NT2/D1 (cell line): ENCODE data around the gene TTLL12.

Experiments used
- DNase-seq: peaks from one replicate; pipeline ENCODE4 v3.0.0-alpha.2; 2011; ENCODE audit warnings: low read depth, low spot score
- H3K27me3 ChIP-seq: 2 replicates; pipeline ENCODE4 v1.6.0; 2011; ENCODE audit warnings: mild to moderate bottlenecking; ENCODE audit not compliant: insufficient read length, insufficient read depth
- H3K36me3 ChIP-seq: 2 replicates; pipeline ENCODE4 v1.6.1; 2011; ENCODE audit warnings: mild to moderate bottlenecking, low read length, mixed read lengths; ENCODE audit not compliant: insufficient read depth, insufficient read length
- H3K4me1 ChIP-seq: 2 replicates; pipeline ENCODE4 v1.5.1; 2011; ENCODE audit not compliant: insufficient read depth, insufficient read length
- H3K4me3 ChIP-seq: 2 replicates; pipeline ENCODE4 v1.5.1; 2011; ENCODE audit warnings: low read depth; ENCODE audit not compliant: insufficient read length
- H3K9ac ChIP-seq: 2 replicates; pipeline ENCODE4 v1.6.0; 2011; ENCODE audit warnings: low read depth; ENCODE audit not compliant: insufficient read length
- H3K9me3 ChIP-seq: 2 replicates; pipeline ENCODE4 v1.5.1; 2011; ENCODE audit warnings: mild to moderate bottlenecking, low read length; ENCODE audit not compliant: insufficient read depth
- SUZ12 ChIP-seq: IDR thresholded peaks from 2 replicates; pipeline ENCODE4 v1.6.1; 2011; ENCODE audit not compliant: insufficient read length, insufficient read depth; ENCODE audit errors: extremely low read depth
- YY1 ChIP-seq: IDR thresholded peaks from 2 replicates; pipeline ENCODE4 v1.6.1; 2011; ENCODE audit not compliant: insufficient read length, insufficient read depth
- ZNF274 ChIP-seq: IDR thresholded peaks from 2 replicates; pipeline ENCODE4 v1.6.1; 2011; ENCODE audit warnings: mild to moderate bottlenecking, low read depth, low read length

The TTLL12 gene

DNA sequence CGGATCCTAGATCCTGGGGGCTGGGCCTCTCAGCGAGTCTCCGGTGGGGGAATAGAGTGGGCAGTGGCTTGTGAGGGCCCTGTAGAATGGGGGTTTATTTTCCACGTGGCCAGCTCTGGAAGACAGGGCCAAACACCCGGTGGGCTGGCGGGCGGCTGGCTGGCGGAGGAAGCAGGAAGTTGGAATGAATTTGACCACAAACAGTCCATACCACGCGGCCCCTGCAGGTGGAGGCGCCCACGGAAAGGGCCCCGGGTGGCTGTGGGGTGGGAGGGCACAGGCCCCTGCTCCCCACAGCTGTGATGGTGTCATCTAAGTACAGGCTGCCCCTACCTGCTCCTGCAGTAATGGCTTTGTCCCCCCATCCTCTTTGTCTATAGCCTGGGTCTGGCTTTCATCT lies 58.8 kb downstream of the TTLL12 start:
- DNase-seq, result no peak
- Histone ChIP-seq H3K4me3 (no peak overlapping the region), H3K9me3 (no peaks in the 10 kb centered on the region), H3K9ac (no peak overlapping the region), H3K27me3 (no peaks in the 10 kb centered on the region), H3K4me1 (peaks cover 14% of the 10 kb centered on the region), H3K36me3 (peaks cover 21% of the 10 kb centered on the region)
- no peak for TF ChIP-seq ZNF274

DNA sequence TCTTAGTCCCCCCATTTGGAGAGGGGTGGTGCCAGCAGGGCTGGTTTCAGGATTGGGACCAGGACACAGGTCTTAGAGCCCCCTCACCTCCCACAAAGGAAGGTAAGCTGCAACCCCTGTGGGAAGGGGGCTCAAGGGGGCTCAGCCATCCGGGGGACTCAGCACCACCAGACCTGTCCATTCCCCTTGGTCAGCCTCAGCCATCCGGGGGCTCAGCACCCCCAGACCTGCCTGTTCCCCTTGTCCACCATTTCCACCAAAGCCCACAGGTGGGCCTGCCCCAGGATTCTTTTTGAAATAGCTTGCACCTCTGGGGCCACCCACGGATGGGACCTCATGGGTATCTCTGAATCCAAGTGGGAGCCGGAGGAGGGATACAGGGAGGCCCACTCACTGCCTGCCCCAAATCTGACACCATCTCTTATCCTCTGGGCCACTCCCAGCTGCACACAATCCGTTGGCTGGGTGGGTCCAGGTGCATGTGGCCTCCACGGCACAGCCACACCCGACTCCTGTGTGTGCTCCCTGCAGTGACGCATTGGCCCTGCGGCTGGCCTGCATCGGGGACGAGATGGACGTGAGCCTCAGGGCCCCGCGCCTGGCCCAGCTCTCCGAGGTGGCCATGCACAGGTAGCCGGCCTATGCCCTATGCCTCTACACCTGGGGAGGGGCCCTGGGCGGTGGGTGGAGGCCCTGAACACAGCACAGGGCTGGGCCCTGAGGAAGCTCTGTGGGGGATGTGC lies 59.6 kb downstream of the TTLL12 start:
- no peaks in the 10 kb centered on the region for H3K27me3 ChIP-seq
- no peak for TF ChIP-seq YY1
- no peak for TF ChIP-seq ZNF274
- no peak for TF ChIP-seq SUZ12
- H3K4me3 ChIP-seq, result no peak overlapping the region
- H3K36me3 ChIP-seq, result peaks cover 14% of the 10 kb centered on the region
- no peak overlapping the region for H3K9ac ChIP-seq
- no peak for DNase-seq
- no peaks in the 10 kb centered on the region for H3K9me3 ChIP-seq
- H3K4me1 ChIP-seq, result peaks cover 14% of the 10 kb centered on the region

DNA sequence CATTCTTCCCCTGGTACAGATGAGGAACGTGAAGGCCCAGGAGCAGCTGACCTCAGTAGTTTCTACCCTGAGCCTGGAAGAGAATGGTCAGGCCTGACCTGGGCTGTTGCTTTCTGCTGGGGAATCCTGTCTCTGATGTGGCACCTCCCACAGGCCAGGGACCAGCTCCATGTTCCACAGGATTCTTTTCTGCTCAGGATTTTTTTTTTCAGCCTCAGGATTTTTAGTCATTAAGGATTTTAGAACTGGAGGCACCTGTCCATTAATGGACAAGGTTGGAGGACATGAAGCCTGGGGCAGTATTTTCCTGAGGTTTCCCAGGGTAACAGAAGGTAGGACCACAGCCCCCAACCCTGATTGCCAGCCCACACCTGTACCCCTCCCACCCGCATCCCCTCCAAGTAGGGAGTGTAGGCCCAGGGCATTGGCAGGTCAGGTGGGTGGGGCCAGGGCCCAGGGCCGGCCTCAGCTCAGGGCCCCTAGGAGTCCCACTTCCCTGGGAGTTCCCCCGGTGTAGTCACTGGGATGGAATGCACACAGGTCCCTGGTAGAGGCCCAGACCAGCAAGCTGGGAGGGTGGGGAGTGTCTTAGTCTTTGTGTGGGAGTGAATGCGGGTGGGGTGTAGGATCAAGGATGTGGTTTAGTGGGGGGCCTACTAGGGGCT lies 60.3 kb downstream of the TTLL12 start:
- H3K9ac ChIP-seq, result no peak overlapping the region
- H3K4me3 ChIP-seq, result no peak overlapping the region
- no peaks in the 10 kb centered on the region for H3K9me3 ChIP-seq
- no peak for TF ChIP-seq ZNF274
- TF ChIP-seq SUZ12, result no peak
- TF ChIP-seq YY1, result no peak
- no peak for DNase-seq
- peaks cover 14% of the 10 kb centered on the region for H3K4me1 ChIP-seq
- no peaks in the 10 kb centered on the region for H3K27me3 ChIP-seq
- peaks cover 7% of the 10 kb centered on the region for H3K36me3 ChIP-seq

DNA sequence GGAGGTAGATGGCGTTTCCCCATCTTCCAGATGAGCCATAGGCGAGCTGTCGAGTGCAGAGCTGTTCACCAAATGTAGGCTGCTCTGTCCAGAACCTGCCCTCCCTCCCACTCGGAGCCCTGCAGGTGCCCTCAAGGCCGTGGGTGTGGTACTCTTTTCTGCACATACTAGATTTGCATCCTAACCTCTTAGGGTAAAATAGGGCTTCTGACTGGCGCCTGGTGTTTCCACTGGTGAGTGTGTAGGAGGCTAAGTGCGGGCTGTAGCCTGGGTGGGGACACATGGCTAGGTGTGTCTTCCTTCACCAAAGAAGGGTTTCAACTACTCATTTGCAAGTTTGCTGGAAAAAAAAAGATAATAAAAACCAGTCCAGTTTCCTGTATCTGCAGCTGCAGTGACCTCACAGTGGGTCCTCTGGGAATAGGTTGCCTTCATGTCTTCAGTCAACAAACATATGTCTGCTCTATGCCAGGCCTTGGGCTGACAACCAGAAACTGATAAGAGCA lies 67.9 kb downstream of the TTLL12 start:
- Histone ChIP-seq H3K4me3 (no peak overlapping the region), H3K4me1 (peaks cover 14% of the 10 kb centered on the region), H3K36me3 (no peaks in the 10 kb centered on the region), H3K27me3 (no peaks in the 10 kb centered on the region), H3K9ac (peak overlapping the region; percentile 10), H3K9me3 (no peaks in the 10 kb centered on the region)
- TF ChIP-seq ZNF274 (no peak), SUZ12 (no peak), YY1 (no peak)
- no peak for DNase-seq

DNA sequence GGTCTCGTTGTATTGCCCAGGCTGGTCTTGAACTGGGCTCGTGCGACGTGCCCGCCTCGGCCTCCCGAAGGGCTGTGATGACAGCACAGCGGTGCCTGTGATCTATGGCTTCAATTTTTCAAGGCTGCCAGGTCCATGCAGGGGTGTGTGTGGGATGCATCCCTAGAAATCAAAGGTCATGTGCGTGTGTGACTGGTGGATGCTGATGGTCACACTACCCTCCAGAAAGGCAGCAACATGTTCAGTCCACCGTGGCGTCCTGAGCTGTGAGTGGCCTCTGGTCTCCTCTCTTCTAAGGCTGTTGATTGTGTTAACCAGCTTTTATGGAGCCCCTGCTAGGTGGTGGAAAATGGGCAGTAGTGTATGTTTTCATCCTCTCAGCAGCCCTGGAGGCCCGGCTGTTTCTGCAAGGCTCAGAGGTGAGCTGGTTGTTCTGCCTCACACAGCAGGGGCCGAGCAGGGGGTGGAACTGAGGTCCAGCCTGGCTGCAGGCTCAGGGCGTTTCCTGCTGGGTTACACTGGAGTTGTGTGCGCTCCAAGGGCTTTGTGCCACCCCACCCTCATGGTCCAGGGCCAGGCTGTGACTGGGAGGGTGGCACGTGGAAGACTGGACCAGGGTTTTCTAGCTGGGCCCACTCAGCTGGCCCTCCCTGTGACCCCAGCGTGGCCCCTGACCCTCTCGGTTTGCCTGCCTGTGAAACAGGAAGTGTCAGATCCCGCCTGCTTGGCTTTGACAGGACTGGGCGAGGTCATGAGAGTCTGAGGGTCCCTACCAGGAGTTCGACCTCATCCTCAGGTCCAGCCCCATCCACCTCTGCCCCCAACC lies 68.7 kb downstream of the TTLL12 start:
- Histone ChIP-seq H3K27me3 (no peaks in the 10 kb centered on the region), H3K9ac (peak overlapping the region; percentile 10), H3K36me3 (no peaks in the 10 kb centered on the region), H3K4me1 (peaks cover 14% of the 10 kb centered on the region), H3K9me3 (no peaks in the 10 kb centered on the region), H3K4me3 (no peak overlapping the region)
- TF ChIP-seq ZNF274, result no peak
- TF ChIP-seq SUZ12, result no peak
- TF ChIP-seq YY1, result no peak
- DNase-seq, result no peak

DNA sequence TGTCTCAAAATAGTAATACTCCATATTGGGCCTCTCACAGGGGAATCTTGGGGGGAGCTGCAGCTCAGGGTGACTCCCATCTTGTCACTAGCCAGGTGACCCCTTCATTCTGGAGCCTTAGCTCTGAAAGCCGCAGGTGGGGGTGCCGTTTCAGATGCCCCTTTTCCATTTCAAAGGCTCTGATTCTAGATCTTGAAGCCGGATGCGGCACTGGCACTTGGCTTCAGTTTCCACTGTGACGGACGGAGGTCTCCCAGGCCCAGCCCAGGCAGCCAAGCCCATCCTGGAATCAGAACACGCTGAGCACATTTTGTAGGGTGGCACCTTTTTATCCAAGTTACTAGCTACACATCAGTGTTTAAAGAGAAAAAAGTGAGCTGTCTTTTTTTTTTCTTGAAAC lies 70.0 kb downstream of the TTLL12 start:
- no peaks in the 10 kb centered on the region for H3K36me3 ChIP-seq
- H3K9me3 ChIP-seq, result no peaks in the 10 kb centered on the region
- DNase-seq, result no peak
- H3K4me1 ChIP-seq, result peaks cover 14% of the 10 kb centered on the region
- peaks cover 1% of the 10 kb centered on the region for H3K27me3 ChIP-seq
- H3K9ac ChIP-seq, result no peak overlapping the region
- H3K4me3 ChIP-seq, result no peak overlapping the region
- no peak for TF ChIP-seq ZNF274
- no peak for TF ChIP-seq YY1
- TF ChIP-seq SUZ12, result no peak
